Measurements from ENCODE around the gene SBNO1.
"Not testable (repeated sequence)": the region's sequence is repeated elsewhere in the genome, so short reads cannot be mapped to it uniquely, and the experiment has no call there.

- not testable (repeated sequence) for TF ChIP-seq CTCF (conservative IDR thresholded peaks at IDR 0.05; ENCODE audit: low read depth, low read length); EZH2 (IDR thresholded peaks at IDR 0.05; ENCODE audit: borderline replicate concordance, low read depth, low read length, poor library complexity, severe bottlenecking)
Measured at GRCh38 chr12:123409284-123410040, 44.8 kb upstream of the SBNO1 start.

Data from A673 (cell line).